Activated naive CD4-positive, alpha-beta T cell treated with anti-CD3 and anti-CD28 coated beads for 36 hours (primary cell): ENCODE data around the gene DPP4. TPM values are rescaled to one million over a fixed set of nuclear protein-coding genes. Genes with fewer than 3 reads are reported as not detected.

Source experiments
- CTCF ChIA-PET: fragments of 350-600 bp; sonication (Branson Sonifier 250); formaldehyde crosslinking; loops from one replicate; lab custom pipeline; 2021; ENCODE audit warnings: antibody characterized with exemption; lab: Charles Lee
- DNase-seq: peaks from one replicate; pipeline ENCODE4 v3.0.0-alpha.2; 2020
- H3K27ac Mint-ChIP-seq: one replicate; pipeline ENCODE4 v1.8.0; 2021; ENCODE audit warnings: mild to moderate bottlenecking, mixed read lengths
- H3K27me3 Mint-ChIP-seq: one replicate; pipeline ENCODE4 v1.8.0; 2021; ENCODE audit warnings: low read depth, mixed read lengths
- H3K36me3 Mint-ChIP-seq: one replicate; pipeline ENCODE4 v1.8.0; 2021; ENCODE audit warnings: low read depth, mixed read lengths
- H3K4me1 Mint-ChIP-seq: one replicate; pipeline ENCODE4 v1.8.0; 2021; ENCODE audit warnings: low read depth, mixed read lengths
- H3K4me3 Mint-ChIP-seq: one replicate; pipeline ENCODE4 v1.8.0; 2021; ENCODE audit warnings: mild to moderate bottlenecking, moderate library complexity, mixed read lengths
- H3K9me3 Mint-ChIP-seq: one replicate; pipeline ENCODE4 v1.8.0; 2021; ENCODE audit warnings: mixed read lengths
- intact Hi-C: fragments of 100-400 bp; cut with micrococcal nuclease; formaldehyde crosslinking; loops from one replicate; pipeline ENCODE4 v1.15.1; 2023
- total RNA-seq, 2 experiments: library from RNA; stranded (reverse); gene quantifications; one replicate each; pipeline ENCODE4 v1.2.3, GENCODE V29; 2021

Gene DPP4
- total RNA-seq, 2 experiments from 2014 or later = 11.9 to 12.9 TPM

- no peak overlapping the region for H3K4me3 Mint-ChIP-seq
- intact Hi-C loops = no loop called here
- no peaks in the 10 kb centered on the region for H3K9me3 Mint-ChIP-seq
- DNase-seq = no peak
- peaks cover 29% of the 10 kb centered on the region for H3K4me1 Mint-ChIP-seq
- no peaks in the 10 kb centered on the region for H3K27me3 Mint-ChIP-seq
- CTCF ChIA-PET = no interaction called here
- no peak overlapping the region for H3K27ac Mint-ChIP-seq
- H3K36me3 Mint-ChIP-seq = peaks cover 27% of the 10 kb centered on the region
These were observed 44.6 kb downstream of the DPP4 start for GRCh38 chr2:162029287-162029901.

- Mint-ChIP-seq H3K27ac (no peak overlapping the region), H3K9me3 (no peaks in the 10 kb centered on the region), H3K4me1 (peaks cover 37% of the 10 kb centered on the region), H3K27me3 (no peaks in the 10 kb centered on the region), H3K4me3 (no peak overlapping the region), H3K36me3 (peaks cover 26% of the 10 kb centered on the region)
- CTCF ChIA-PET = interaction anchor here (0.6 kb wide), 1 partner anchor 127 kb away, joined by 3 read pairs; no protein-coding TSS in a partner anchor
- no peak for DNase-seq
- intact Hi-C loops = no loop called here
These were observed 45.5 kb downstream of the DPP4 start for GRCh38 chr2:162028511-162028910.

DNA sequence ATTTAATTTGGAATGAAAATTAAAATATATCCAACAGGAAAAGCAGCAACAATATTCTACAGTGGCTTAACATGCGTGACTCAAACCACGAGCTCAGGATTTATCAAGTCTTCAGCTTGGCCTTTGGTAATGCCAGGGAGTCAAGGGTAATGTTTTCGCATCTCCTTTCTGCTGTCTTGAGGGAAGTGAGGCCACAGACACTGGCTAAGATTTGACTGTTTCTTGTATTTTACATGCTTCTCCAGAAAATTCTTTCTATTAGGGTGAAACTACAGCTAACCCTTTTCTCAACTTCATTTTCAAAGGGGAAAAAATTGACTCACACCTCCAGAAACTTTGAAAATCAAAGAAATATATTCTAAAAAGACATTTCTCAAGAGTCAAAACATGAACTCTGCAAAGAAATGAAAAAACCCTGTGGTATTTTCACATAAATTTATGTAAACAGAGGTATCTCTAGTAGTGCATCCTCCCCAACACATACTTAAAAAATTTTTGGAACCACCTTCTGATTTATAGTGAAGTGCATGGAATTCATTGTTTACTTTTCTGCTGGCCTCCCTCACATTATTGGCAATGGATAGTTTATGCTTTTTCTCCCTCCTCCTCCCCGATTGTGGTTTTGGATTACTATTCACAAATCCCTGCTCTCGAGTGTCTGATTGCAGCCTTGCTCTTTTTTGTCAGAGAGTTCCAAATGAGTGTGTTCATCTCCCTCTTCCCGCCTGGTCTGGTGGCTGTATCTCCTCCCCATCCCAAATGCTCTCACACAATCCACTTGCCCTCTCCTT is 48.7 kb downstream of the DPP4 start:
- H3K4me1 Mint-ChIP-seq = peaks cover 63% of the 10 kb centered on the region
- no peak overlapping the region for H3K27ac Mint-ChIP-seq
- H3K27me3 Mint-ChIP-seq = no peaks in the 10 kb centered on the region
- CTCF ChIA-PET = interaction anchor here (0.6 to 1.6 kb wide), 3 partner anchors 11 to 93 kb away, joined by 3 to 4 read pairs (median 3); no protein-coding TSS in a partner anchor
- intact Hi-C loops = loop anchor here (1.0 kb wide), 4 partner anchors 33 to 73 kb away; no protein-coding TSS in a partner anchor
- peak; percentile 32 for DNase-seq
- peaks cover 14% of the 10 kb centered on the region for H3K36me3 Mint-ChIP-seq
- H3K9me3 Mint-ChIP-seq = no peaks in the 10 kb centered on the region
- no peak overlapping the region for H3K4me3 Mint-ChIP-seq

DNA sequence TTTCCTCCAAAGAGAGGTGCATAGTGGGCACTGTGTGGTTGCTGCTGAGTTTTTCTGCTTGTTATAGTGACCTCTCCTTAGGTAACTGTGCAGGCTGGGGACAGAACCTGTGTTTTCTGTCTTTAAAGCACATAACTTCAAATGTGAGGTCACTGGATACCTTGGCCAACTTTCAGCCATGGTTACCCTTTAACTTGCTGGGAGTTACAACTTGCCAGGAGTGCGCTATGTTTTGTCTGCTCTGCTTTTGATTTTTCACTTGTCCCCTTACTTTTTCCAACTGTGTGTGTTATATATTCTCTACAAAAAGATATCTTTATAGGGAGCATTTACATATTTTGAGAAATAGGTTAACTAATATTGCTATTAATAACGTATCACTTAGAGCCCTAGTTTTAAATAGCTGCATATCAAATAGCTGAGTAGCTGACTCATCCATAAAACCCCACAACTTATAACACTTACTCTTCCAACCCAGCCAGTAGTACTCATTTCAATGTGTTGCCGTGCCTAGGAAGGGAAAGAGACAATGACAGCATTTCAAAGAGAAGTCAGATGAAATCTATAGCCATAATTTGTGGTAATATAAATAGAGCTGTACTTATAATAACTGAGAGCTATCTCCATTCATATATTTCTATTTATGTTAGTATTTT is 51.6 kb downstream of the DPP4 start:
- CTCF ChIA-PET = interaction anchor here (0.7 to 1.7 kb wide), 8 partner anchors 9 to 100 kb away, joined by 3 to 6 read pairs (median 4); partner anchors contain the start of gene DPP4
- peaks cover 58% of the 10 kb centered on the region for H3K4me1 Mint-ChIP-seq
- intact Hi-C loops = loop anchor here (1.0 kb wide), 1 partner anchor 9 kb away; no protein-coding TSS in a partner anchor
- H3K36me3 Mint-ChIP-seq = peaks cover 16% of the 10 kb centered on the region
- DNase-seq = no peak
- no peak overlapping the region for H3K27ac Mint-ChIP-seq
- no peaks in the 10 kb centered on the region for H3K9me3 Mint-ChIP-seq
- no peak overlapping the region for H3K4me3 Mint-ChIP-seq
- H3K27me3 Mint-ChIP-seq = no peaks in the 10 kb centered on the region

DNA sequence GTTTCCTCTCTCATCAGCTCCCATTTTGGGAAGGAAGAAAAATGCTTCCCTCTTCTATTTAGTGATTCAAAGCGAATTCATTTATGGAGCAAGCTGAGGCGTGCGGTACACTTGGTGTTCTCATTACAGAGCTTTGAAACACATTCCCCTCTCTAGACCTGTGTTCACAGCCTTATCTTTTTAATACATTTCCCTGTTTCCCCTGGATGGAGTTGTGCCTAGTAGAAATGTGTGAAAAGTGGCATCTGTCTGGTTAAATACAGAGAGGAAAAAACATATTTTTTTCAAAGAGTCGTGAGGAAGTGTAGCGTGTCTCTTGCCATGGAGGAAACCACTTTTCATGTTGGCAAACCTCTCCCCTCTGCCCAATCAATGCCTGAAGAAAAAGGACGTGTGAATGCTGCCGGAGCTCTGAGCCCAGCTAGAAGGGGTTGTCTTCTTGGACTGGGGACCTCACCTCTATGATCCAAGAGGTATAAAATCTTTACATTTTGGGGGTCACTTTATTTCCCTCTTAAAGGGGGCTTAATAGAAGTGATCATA is 52.4 kb downstream of the DPP4 start:
- peaks cover 64% of the 10 kb centered on the region for H3K4me1 Mint-ChIP-seq
- no peak overlapping the region for H3K27ac Mint-ChIP-seq
- CTCF ChIA-PET = no interaction called here
- no peak for DNase-seq
- intact Hi-C loops = loop anchor here (1.0 kb wide), 1 partner anchor 8 kb away; no protein-coding TSS in a partner anchor
- H3K27me3 Mint-ChIP-seq = no peaks in the 10 kb centered on the region
- peaks cover 17% of the 10 kb centered on the region for H3K36me3 Mint-ChIP-seq
- no peaks in the 10 kb centered on the region for H3K9me3 Mint-ChIP-seq
- no peak overlapping the region for H3K4me3 Mint-ChIP-seq

GRCh38 chr2:162018530-162018929 is 55.5 kb downstream of the DPP4 start:
- H3K36me3 Mint-ChIP-seq = peaks cover 26% of the 10 kb centered on the region
- CTCF ChIA-PET = interaction anchor here (0.6 kb wide), 2 partner anchors 48 to 188 kb away, joined by 4 to 5 read pairs; no protein-coding TSS in a partner anchor
- H3K4me3 Mint-ChIP-seq = no peak overlapping the region
- no peaks in the 10 kb centered on the region for H3K9me3 Mint-ChIP-seq
- H3K27me3 Mint-ChIP-seq = no peaks in the 10 kb centered on the region
- H3K27ac Mint-ChIP-seq = no peak overlapping the region
- H3K4me1 Mint-ChIP-seq = peaks cover 55% of the 10 kb centered on the region
- intact Hi-C loops = no loop called here
- DNase-seq = no peak

DNA sequence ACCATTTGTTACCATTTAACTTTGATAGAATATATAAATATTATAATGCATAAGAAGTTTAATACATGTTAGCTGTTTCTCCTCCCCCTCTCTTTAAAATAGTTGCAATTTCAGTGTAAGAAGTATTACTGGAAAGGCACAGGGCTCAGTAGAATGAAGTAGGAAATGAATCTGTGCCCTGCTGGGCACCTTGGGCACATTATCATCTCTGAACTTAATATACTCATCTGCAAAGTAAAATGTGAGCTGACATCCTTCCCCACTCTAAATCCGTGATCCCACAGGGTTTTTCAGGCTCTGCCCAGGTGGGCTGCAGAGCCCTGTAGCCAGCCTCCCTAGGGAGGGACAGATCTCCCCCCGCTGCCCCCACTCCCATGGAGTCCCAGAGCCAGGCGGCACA is 56.8 kb downstream of the DPP4 start:
- H3K36me3 Mint-ChIP-seq = peaks cover 28% of the 10 kb centered on the region
- H3K9me3 Mint-ChIP-seq = no peaks in the 10 kb centered on the region
- H3K4me1 Mint-ChIP-seq = peaks cover 52% of the 10 kb centered on the region
- no peaks in the 10 kb centered on the region for H3K27me3 Mint-ChIP-seq
- H3K4me3 Mint-ChIP-seq = no peak overlapping the region
- intact Hi-C loops = no loop called here
- DNase-seq = no peak
- no peak overlapping the region for H3K27ac Mint-ChIP-seq
- CTCF ChIA-PET = interaction anchor here (0.7 kb wide), 1 partner anchor 21 kb away, joined by 3 read pairs; no protein-coding TSS in a partner anchor

GRCh38 chr2:162016080-162016479 is 57.9 kb downstream of the DPP4 start:
- no peak overlapping the region for H3K27ac Mint-ChIP-seq
- H3K4me3 Mint-ChIP-seq = no peak overlapping the region
- H3K36me3 Mint-ChIP-seq = peaks cover 28% of the 10 kb centered on the region
- DNase-seq = no peak
- intact Hi-C loops = no loop called here
- CTCF ChIA-PET = no interaction called here
- no peaks in the 10 kb centered on the region for H3K9me3 Mint-ChIP-seq
- H3K4me1 Mint-ChIP-seq = peaks cover 53% of the 10 kb centered on the region
- H3K27me3 Mint-ChIP-seq = no peaks in the 10 kb centered on the region

- intact Hi-C loops = loop anchor here (5.0 kb wide), 2 partner anchors 303 to 707 kb away; partner anchors contain the start of genes IFIH1 and PSMD14
- DNase-seq = no peak
- no peaks in the 10 kb centered on the region for H3K9me3 Mint-ChIP-seq
- H3K27ac Mint-ChIP-seq = no peak overlapping the region
- H3K36me3 Mint-ChIP-seq = peaks cover 23% of the 10 kb centered on the region
- CTCF ChIA-PET = interaction anchor here (1.3 kb wide), 1 partner anchor 11 kb away, joined by 4 read pairs; no protein-coding TSS in a partner anchor
- peaks cover 57% of the 10 kb centered on the region for H3K4me1 Mint-ChIP-seq
- H3K4me3 Mint-ChIP-seq = no peak overlapping the region
- no peaks in the 10 kb centered on the region for H3K27me3 Mint-ChIP-seq
These were observed 59.3 kb downstream of the DPP4 start for GRCh38 chr2:162014751-162015150.

DNA sequence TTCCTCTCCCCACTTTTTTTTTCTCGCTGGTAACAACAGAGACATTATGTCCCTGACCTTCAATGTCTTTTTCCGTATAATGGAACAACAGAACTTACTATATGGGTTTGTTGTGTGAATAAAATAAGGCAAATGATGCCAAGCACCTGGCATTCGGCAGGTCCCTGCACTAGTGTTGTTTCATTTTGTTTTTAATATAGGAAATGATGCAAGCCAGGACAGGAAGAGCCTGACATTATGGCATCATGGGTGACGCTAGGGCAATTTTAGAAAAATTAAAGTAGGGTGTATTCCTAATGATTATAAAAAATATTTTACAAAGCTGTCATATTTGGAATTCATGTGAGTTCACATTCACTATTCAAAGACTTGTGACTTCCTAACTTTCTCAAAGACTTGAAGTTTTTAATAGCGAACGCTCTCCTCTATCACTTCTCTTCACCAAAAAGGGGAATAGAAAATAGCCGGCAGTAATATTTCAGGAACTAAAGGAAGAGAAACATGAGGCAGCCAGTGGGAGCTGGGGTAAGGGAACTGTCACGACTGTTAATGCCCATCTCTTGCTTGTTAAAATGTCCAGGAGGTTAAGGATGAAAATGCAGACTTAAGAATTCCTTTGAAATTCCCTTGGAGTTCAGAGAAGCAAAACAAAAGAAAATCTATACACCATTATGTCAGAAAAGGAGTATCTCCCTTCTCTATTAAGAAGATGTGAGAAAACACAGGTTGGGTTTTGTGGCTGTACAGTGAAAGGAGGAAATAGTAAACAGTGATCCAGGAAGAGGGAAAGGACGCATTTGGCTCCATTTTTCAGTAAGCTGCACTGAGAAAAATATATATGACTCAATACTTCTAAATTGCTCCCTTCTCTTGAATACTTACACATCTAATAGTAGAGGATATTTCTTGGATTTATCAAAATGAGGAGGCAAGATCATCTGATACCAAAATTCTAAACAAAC is 60.2 kb downstream of the DPP4 start:
- no peaks in the 10 kb centered on the region for H3K27me3 Mint-ChIP-seq
- H3K36me3 Mint-ChIP-seq = peaks cover 18% of the 10 kb centered on the region
- CTCF ChIA-PET = interaction anchor here (0.6 to 1.3 kb wide), 5 partner anchors 9 to 771 kb away, joined by 3 to 6 read pairs (median 3); no protein-coding TSS in a partner anchor
- H3K4me3 Mint-ChIP-seq = peak overlapping the region; percentile 70
- no peaks in the 10 kb centered on the region for H3K9me3 Mint-ChIP-seq
- intact Hi-C loops = loop anchor here (1.0 to 5.0 kb wide), 5 partner anchors 9 to 706 kb away; partner anchors contain the start of genes IFIH1 and PSMD14
- H3K4me1 Mint-ChIP-seq = peaks cover 63% of the 10 kb centered on the region
- peak overlapping the region; percentile 95 for H3K27ac Mint-ChIP-seq
- DNase-seq = peak; percentile 31
